SK-N-SH (cell line): ENCODE measurements around the gene CC2D2B. TPM values are rescaled to one million over a fixed set of nuclear protein-coding genes. Genes with fewer than 3 reads are reported as not detected.

Experiments
- CTCF ChIA-PET: fragments of 300-600, 350-600 bp; formaldehyde crosslinking; extraction: SDS; loops from one replicate; lab custom pipeline; 2021; lab: Yijun Ruan, JAX
- POLR2A ChIA-PET: fragments of 350-600 bp; sonication (Branson Sonifier 250); formaldehyde crosslinking; extraction: SDS; loops from one replicate; lab custom pipeline; 2020; ENCODE audit warnings: antibody characterized with exemption, inconsistent platforms; lab: Yijun Ruan, JAX
- DNase-seq: peaks from one replicate; pipeline ENCODE4 v3.0.0; 2012
- H2AFZ ChIP-seq: fragments of 200-600 bp; sonication (generic); 2 replicates; pipeline ENCODE4 v1.8.1; 2016; ENCODE audit warnings: antibody characterized with exemption, mild to moderate bottlenecking, low read depth
- H3F3A ChIP-seq: fragments of 200-600 bp; sonication (generic); replicated peaks from 2 replicates; pipeline ENCODE3; 2016; ENCODE audit warnings: antibody characterized with exemption, mild to moderate bottlenecking; ENCODE audit not compliant: insufficient read depth
- H3K27ac ChIP-seq, 2 experiments: fragments of 200-500 bp in 1 of 2; fragments of 200-600 bp in 1 of 2; sonication (Bioruptor generic) in 1 of 2; sonication (generic), shearing (Covaris generic) in 1 of 2; 2 replicates each; pipeline versions ENCODE4 v1.5.1 to v1.6.1; 2014 to 2016; ENCODE audit warnings: low read depth in 2 of 2, inconsistent platforms in 1 of 2, low read length in 1 of 2, mild to moderate bottlenecking in 1 of 2, mixed read lengths in 1 of 2
- H3K27me3 ChIP-seq: fragments of 200-600 bp; sonication (generic), shearing (Covaris generic); 2 replicates; pipeline ENCODE4 v1.6.1; 2016; ENCODE audit warnings: mixed run types; ENCODE audit not compliant: insufficient read depth
- H3K36me3 ChIP-seq, 2 experiments: fragments of 200-500 bp in 1 of 2; fragments of 200-600 bp in 1 of 2; sonication (Bioruptor generic) in 1 of 2; sonication (generic) in 1 of 2; replicated peaks in 1 of 2; 2 replicates each; pipeline versions ENCODE3 to v1.5.1; 2014 to 2016; ENCODE audit warnings: low read length in 1 of 2, mild to moderate bottlenecking in 1 of 2; ENCODE audit not compliant: insufficient read depth in 2 of 2, control insufficient read depth in 1 of 2
- H3K4me1 ChIP-seq, 2 experiments: fragments of 200-500 bp in 1 of 2; fragments of 200-600 bp in 1 of 2; sonication (Bioruptor generic) in 1 of 2; sonication (generic), shearing (Covaris generic) in 1 of 2; 2 replicates each; pipeline versions ENCODE4 v1.5.1 to v1.6.1; 2014 to 2016; ENCODE audit warnings: low read depth in 1 of 2, low read length in 1 of 2, mixed run types in 1 of 2; ENCODE audit not compliant: insufficient read depth in 2 of 2, control insufficient read depth in 1 of 2
- H3K4me2 ChIP-seq: fragments of 200-600 bp; sonication (generic), shearing (Covaris generic); 2 replicates; pipeline ENCODE4 v1.6.1; 2017; ENCODE audit warnings: mixed run types
- H3K4me3 ChIP-seq, 2 experiments: fragments of 200-500 bp in 1 of 2; fragments of 200-600 bp in 1 of 2; sonication (Bioruptor generic) in 1 of 2; sonication (generic), shearing (Covaris generic) in 1 of 2; 2 replicates each; pipeline versions ENCODE4 v1.5.1 to v1.8.1; 2014 to 2016; ENCODE audit warnings: low read depth in 2 of 2, inconsistent platforms in 1 of 2, low read length in 1 of 2, mild to moderate bottlenecking in 1 of 2, mixed read lengths in 1 of 2, moderate library complexity in 1 of 2
- H3K79me2 ChIP-seq: fragments of 200-600 bp; sonication (generic); 2 replicates; pipeline ENCODE4 v1.8.1; 2017; ENCODE audit warnings: mild to moderate bottlenecking; ENCODE audit not compliant: insufficient read depth
- H3K9ac ChIP-seq: fragments of 200-600 bp; sonication (generic); 2 replicates; pipeline ENCODE4 v1.6.1; 2017; ENCODE audit warnings: mixed run types
- H3K9me2 ChIP-seq: fragments of 200-600 bp; sonication (generic); 2 replicates; pipeline ENCODE4 v1.6.1; 2017; ENCODE audit warnings: mixed run types
- H3K9me3 ChIP-seq: fragments of 200-600 bp; sonication (generic); 2 replicates; pipeline ENCODE4 v1.6.1; 2017; ENCODE audit warnings: mixed run types, mild to moderate bottlenecking, moderate library complexity
- H4K20me1 ChIP-seq: fragments of 200-600 bp; sonication (generic); 2 replicates; pipeline ENCODE4 v1.6.1; 2017; ENCODE audit warnings: mild to moderate bottlenecking, mixed run types; ENCODE audit not compliant: insufficient read depth
- CHD2 ChIP-seq: fragments of 150-350 bp; IDR thresholded peaks from 2 replicates; pipeline ENCODE4 v1.6.1; 2018; ENCODE audit warnings: low read length; ENCODE audit not compliant: partially characterized antibody
- FOXM1 ChIP-seq: IDR thresholded peaks from 2 replicates; pipeline ENCODE4 v1.4.0; 2012; ENCODE audit warnings: low read depth, mild to moderate bottlenecking
- GABPA ChIP-seq: IDR thresholded peaks from 2 replicates; pipeline ENCODE4 v1.4.0; 2012; ENCODE audit warnings: low read depth, mild to moderate bottlenecking
- JUND ChIP-seq: IDR thresholded peaks from 2 replicates; pipeline ENCODE4 v1.4.0; 2012
- MEF2A ChIP-seq: IDR thresholded peaks from 2 replicates; pipeline ENCODE4 v1.4.0; 2012; ENCODE audit warnings: low read depth, borderline replicate concordance
- MXI1 ChIP-seq: IDR thresholded peaks from 2 replicates; pipeline ENCODE4 v1.6.1; 2012; ENCODE audit warnings: mild to moderate bottlenecking, low read depth, low read length, improper control_type of control experiment
- RAD21 ChIP-seq: IDR thresholded peaks from 2 replicates; pipeline ENCODE4 v1.6.1; 2012; ENCODE audit warnings: mild to moderate bottlenecking, low read length
- RXRA ChIP-seq: IDR thresholded peaks from 2 replicates; pipeline ENCODE4 v1.4.0; 2012; ENCODE audit warnings: low read depth, mild to moderate bottlenecking, borderline replicate concordance
- SMC3 ChIP-seq: IDR thresholded peaks from 2 replicates; pipeline ENCODE4 v1.6.1; 2012; ENCODE audit warnings: low read depth, low read length, improper control_type of control experiment
- TAF1 ChIP-seq: IDR thresholded peaks from 2 replicates; pipeline ENCODE4 v1.6.1; 2012; ENCODE audit warnings: low read depth, mild to moderate bottlenecking, low read length, moderate library complexity, borderline replicate concordance
- YY1 ChIP-seq: IDR thresholded peaks from 2 replicates; pipeline ENCODE4 v1.4.0; 2012; ENCODE audit warnings: low read depth, mild to moderate bottlenecking
- WGBS: methylation state at CpG from one replicate; pipeline ENCODE4 v1.1.6; 2017; ENCODE audit warnings: low lambda C conversion rate; 5-methylcytosine and 5-hydroxymethylcytosine counted together
- polyA plus RNA-seq, 3 experiments: library from polyadenylated mRNA; depleted of rRNA; stranded (reverse); fragments of >200 nt; gene quantifications; 2 replicates each; pipeline ENCODE4 v1.2.3, GENCODE V29; 2012
- TF ChIP-seq, protein P1 (sequence below): IDR thresholded peaks from 2 replicates; pipeline ENCODE4; 2012

CC2D2B gene
- polyA plus RNA-seq, 1 of the 3 experiments (the other 2 are of a cell fraction): not detected

DNA sequence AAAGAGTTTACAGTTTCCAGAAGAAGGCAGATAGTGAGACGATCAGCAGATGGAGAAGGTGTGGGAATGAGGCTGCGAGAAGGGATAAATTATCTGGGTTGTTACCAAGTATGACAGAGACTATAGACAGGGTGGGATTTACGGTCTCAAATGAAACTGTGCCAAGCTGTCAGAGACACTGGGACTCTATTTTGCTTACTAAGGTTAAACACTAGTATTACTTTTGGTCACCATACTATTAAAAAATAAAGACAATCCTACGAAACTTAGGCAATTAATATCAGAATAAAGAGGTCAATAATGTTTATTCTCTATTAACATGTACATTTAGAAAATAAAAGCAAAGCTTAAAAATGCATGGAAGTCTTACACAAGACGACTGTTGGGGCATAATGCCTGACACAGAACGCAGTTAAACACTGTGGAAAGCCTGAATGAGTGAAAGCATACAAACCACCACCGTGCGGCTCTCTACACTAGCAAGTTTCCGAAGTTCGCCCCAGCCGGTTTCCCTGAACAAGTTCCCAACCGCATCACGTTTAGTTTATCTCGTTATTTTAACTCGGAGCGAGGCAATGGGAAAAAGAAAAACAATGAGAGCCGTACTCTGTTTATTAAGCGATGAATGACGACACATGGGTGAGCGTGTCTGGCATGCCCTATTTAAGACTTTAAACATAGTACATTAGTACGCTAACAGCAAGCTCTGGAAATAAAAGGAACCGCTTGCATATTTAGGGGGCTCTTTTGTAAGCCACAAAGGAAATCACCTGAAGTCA is 909 bp upstream of the CC2D2B start:
- Histone ChIP-seq H2AFZ (peak overlapping the region; percentile 92), H3K9ac (peak overlapping the region; percentile 70), H3K4me2 (peak overlapping the region; percentile 92)
- peak; percentile 51 for DNase-seq
- TF ChIP-seq SMC3 (0 out of 2 replicates have a peak, but pooled peaks have one; percentile 21), MEF2A (no peak), MXI1 (peak; percentile 31; the same call in 1 of the 2 replicates), RAD21 (peak; percentile 44), YY1 (no peak), GABPA (no peak)
- TF ChIP-seq, all 33 proteins: peak for 3
- POLR2A ChIA-PET: interaction anchor here (1.0 kb wide), 1 partner anchor 223 kb away, joined by 6 read pairs; the partner anchor contains the start of gene ZNF518A
- Histone ChIP-seq H3K9me2 (no peaks in the 10 kb centered on the region), H3K4me3 (peak overlapping the region; percentile 83 to 92), H4K20me1 (no peaks in the 10 kb centered on the region), H3F3A (no peaks in the 10 kb centered on the region), H3K4me1 (peaks cover 0 to 2% of the 10 kb centered on the region in 2 experiments; a peak in 1 of 4 replicates), H3K36me3 (peaks cover 11 to 19% of the 10 kb centered on the region in 2 experiments), H3K79me2 (no peaks in the 10 kb centered on the region), H3K27ac (peak overlapping the region; percentile 71 to 93; a peak in 3 of 4 replicates), H3K27me3 (no peaks in the 10 kb centered on the region), H3K9me3 (no peaks in the 10 kb centered on the region)
- WGBS: 15% methylated on average over 22 of the region's 22 CpGs
- CTCF ChIA-PET: interaction anchor here (0.7 to 1.1 kb wide), 5 partner anchors 10 to 464 kb away, joined by 3 to 5 read pairs (median 3); no protein-coding TSS in a partner anchor

DNA sequence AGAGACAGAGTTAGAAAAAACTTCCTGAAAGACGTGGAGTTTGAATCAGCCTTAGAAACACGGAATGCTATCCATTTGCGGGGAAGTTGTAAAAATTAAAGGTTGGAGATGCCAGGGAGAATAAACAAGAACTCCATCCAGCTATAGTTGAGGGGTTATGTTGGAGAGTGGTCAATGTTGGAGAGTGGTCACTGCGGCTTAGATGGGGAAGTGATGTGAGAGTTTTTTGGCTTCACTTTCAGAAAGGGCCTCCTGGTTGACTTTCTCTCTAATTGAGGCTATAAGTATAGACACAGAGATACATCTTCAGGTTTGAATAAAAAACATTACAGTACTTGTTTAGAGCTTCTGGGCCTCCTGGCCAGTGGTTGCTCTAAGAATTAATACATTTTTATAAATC is 675 bp downstream of the CC2D2B start:
- no peaks in the 10 kb centered on the region for H3F3A ChIP-seq
- ChIA-PET POLR2A (no interaction called here), CTCF (interaction anchor here (0.9 to 1.4 kb wide), 4 partner anchors 9 to 215 kb away, joined by 3 read pairs; partner anchors contain the start of gene TCTN3)
- H3K4me2 ChIP-seq: peak overlapping the region; percentile 92; the same call in 1 of the 2 replicates
- H3K4me3 ChIP-seq: no peak overlapping the region
- no peaks in the 10 kb centered on the region for H3K79me2 ChIP-seq
- H3K27me3 ChIP-seq: no peaks in the 10 kb centered on the region
- H3K9me2 ChIP-seq: no peaks in the 10 kb centered on the region
- TF ChIP-seq FOXM1: no peak
- TF ChIP-seq CHD2: no peak
- no peak for TF ChIP-seq TAF1
- no peak for TF ChIP-seq MEF2A
- no peak for TF ChIP-seq RXRA
- no peak for TF ChIP-seq JUND
- TF ChIP-seq, protein P1, sequence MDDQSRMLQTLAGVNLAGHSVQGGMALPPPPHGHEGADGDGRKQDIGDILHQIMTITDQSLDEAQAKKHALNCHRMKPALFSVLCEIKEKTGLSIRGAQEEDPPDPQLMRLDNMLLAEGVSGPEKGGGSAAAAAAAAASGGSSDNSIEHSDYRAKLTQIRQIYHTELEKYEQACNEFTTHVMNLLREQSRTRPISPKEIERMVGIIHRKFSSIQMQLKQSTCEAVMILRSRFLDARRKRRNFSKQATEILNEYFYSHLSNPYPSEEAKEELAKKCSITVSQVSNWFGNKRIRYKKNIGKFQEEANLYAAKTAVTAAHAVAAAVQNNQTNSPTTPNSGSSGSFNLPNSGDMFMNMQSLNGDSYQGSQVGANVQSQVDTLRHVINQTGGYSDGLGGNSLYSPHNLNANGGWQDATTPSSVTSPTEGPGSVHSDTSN: no peak
- no peaks in the 10 kb centered on the region for H4K20me1 ChIP-seq
- H3K9ac ChIP-seq: no peak overlapping the region
- peaks cover 0 to 2% of the 10 kb centered on the region in 2 experiments; a peak in 1 of 4 replicates for H3K4me1 ChIP-seq
- H3K36me3 ChIP-seq: peaks cover 5 to 6% of the 10 kb centered on the region in 2 experiments
- peak overlapping the region; percentile 92 for H2AFZ ChIP-seq
- WGBS: 66% methylated on average over 4 of the region's 4 CpGs
- no peak overlapping the region for H3K27ac ChIP-seq
- DNase-seq: no peak
- H3K9me3 ChIP-seq: no peaks in the 10 kb centered on the region
